T-helper 2 cell treated with Interferon-gamma antibody and Interleukin-4, amounts not matched to agents 5 μg/mL and 100 μg/mL, for 36 hours (primary cell): ENCODE measurements around the gene EDA.
A peak's percentile ranks its signal among the peaks of the same experiment; 100 is the strongest.
"Not testable (repeated sequence)": the region's sequence is repeated elsewhere in the genome, so short reads cannot be mapped to it uniquely, and the experiment has no call there.

ENCODE experiments used
- DNase-seq: peaks from one replicate; pipeline ENCODE4 v3.0.0; 2021; ENCODE audit warnings: low spot score
- H3K27ac Mint-ChIP-seq: one replicate; pipeline ENCODE4 v1.8.0; 2021; ENCODE audit warnings: mild to moderate bottlenecking, mixed read lengths
- H3K27me3 Mint-ChIP-seq: one replicate; pipeline ENCODE4 v1.8.0; 2021; ENCODE audit warnings: low read depth, mixed read lengths
- H3K36me3 Mint-ChIP-seq: one replicate; pipeline ENCODE4 v1.8.0; 2021; ENCODE audit warnings: low read depth, mixed read lengths
- H3K4me1 Mint-ChIP-seq: one replicate; pipeline ENCODE4 v1.8.0; 2021; ENCODE audit warnings: low read depth, mixed read lengths
- H3K4me3 Mint-ChIP-seq: one replicate; pipeline ENCODE4 v1.8.0; 2022; ENCODE audit warnings: mild to moderate bottlenecking, moderate library complexity, mixed read lengths
- H3K9me3 Mint-ChIP-seq: one replicate; pipeline ENCODE4 v1.8.0; 2021; ENCODE audit warnings: mixed read lengths

Gene EDA

DNA sequence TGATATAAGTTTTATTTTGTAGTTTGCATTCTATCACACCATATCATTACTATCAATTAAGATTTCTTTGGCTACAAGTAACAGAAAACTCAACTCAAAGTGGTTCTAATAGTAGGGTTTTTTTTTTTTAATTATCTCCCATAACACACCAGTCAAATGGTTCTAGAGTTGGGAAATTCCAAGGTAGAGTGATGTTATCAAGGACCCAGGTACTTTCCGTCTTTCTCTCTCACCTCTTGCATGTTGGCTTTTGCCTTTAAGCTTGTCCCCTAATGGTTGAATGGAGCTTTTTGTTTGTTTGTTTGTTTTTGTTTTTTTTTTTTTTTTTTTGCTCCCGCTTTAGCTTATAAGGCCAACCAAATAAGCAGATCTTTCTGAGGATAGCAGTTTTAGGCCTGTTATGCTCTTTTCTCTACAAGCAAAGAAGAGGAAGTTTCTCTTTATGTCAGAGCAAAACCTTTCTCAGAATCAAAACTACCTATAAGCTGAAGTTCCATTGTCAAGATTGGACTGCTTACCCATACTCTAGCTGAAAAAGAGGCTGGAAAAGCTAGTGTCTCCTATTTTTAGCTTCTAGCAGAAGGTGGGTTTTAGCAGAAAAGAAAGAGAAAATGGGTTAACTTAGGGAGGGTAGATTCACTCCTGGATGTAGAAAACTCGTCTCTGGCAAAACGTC lies 177.5 kb downstream of the EDA start:
- Mint-ChIP-seq H3K4me3 (no peak overlapping the region), H3K4me1 (no peaks in the 10 kb centered on the region), H3K9me3 (peaks cover 6% of the 10 kb centered on the region), H3K27me3 (no peaks in the 10 kb centered on the region), H3K36me3 (no peaks in the 10 kb centered on the region), H3K27ac (no peak overlapping the region)
- DNase-seq, result no peak

DNA sequence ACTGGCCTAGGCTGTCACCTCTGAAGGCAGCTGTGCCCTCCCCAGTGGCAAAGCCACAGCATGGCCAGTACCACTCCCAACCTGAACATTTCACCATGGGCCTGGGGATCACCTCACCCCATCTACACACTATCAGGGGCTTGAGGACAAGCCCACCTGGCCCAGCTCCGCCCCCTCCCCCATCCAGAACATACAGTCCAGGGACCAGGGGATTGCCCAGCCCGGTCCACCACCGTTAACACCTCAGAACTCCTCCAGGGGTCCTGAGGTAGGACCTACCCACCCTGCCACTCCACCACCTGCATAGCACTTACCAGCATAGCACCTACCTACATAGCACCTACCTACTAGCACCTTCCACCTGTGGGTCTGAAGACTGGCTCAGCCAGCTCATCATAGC lies 179.8 kb downstream of the EDA start:
- H3K27ac Mint-ChIP-seq, result no peak overlapping the region
- no peaks in the 10 kb centered on the region for H3K36me3 Mint-ChIP-seq
- no peak for DNase-seq
- no peak overlapping the region for H3K4me3 Mint-ChIP-seq
- peaks cover 6% of the 10 kb centered on the region for H3K9me3 Mint-ChIP-seq
- no peaks in the 10 kb centered on the region for H3K4me1 Mint-ChIP-seq
- H3K27me3 Mint-ChIP-seq, result no peaks in the 10 kb centered on the region

DNA sequence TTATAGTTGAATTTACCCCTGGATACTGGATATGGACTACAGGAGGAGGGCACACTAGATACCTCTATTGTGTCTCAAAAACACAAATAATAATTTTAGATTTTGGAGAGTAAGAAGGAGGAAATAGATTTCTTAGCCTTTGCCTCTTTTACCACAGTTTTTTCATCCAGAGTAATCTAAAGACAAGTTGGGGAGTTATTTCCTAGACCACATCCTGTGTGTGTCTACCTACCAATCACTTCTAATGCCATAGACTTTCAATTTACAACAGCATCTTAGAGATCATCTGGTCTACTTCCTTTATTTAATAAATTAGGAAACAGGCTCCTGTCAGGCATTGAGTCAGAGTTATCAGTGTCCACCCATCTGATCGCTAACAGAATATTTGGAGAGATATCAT lies 191.5 kb downstream of the EDA start:
- H3K4me3 Mint-ChIP-seq, result no peak overlapping the region
- DNase-seq, result no peak
- no peaks in the 10 kb centered on the region for H3K9me3 Mint-ChIP-seq
- H3K27me3 Mint-ChIP-seq, result no peaks in the 10 kb centered on the region
- no peak overlapping the region for H3K27ac Mint-ChIP-seq
- H3K4me1 Mint-ChIP-seq, result peaks cover 4% of the 10 kb centered on the region
- H3K36me3 Mint-ChIP-seq, result no peaks in the 10 kb centered on the region

DNA sequence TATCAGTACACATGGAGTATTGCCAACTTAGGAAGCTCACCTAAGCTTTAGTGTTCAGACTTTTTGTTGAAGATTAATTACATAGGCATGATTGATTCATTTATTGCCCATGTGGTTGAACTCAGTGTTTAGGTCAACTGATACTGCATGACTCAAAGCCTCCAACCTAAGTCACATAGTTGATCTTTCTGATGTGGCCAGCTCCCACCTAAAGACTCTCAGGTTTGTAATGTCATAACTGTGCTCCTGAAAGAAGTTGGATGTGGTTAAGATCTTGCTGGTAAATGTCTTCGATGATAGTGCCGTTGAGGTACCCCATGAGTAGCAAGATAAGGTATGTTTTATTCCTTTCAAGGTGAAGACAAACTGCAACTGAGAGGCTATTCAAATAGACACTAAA lies 192.5 kb downstream of the EDA start:
- DNase-seq, result peak; percentile 6
- no peak overlapping the region for H3K4me3 Mint-ChIP-seq

DNA sequence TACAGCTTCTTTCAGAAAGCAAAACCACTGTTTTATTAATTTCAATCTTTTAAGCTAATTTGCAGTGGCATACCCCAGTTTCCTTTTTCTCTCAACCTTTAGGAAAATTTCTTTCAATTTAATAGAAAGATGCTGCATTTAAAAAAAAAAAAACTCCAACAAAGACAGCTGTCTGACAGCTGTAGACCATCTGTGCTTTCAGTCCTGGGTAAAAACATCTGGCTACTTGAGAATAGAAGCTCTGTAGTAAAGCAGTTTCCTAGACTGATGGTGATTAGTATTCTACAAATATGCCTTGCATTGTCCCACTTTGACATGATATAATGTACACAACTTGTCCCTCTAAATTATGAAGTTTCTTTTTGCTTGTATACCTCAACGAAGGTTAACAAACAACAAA lies 197.8 kb downstream of the EDA start:
- H3K36me3 Mint-ChIP-seq, result no peaks in the 10 kb centered on the region
- H3K4me3 Mint-ChIP-seq, result no peak overlapping the region
- no peaks in the 10 kb centered on the region for H3K4me1 Mint-ChIP-seq
- no peak for DNase-seq
- H3K27me3 Mint-ChIP-seq, result no peaks in the 10 kb centered on the region
- H3K27ac Mint-ChIP-seq, result no peak overlapping the region
- H3K9me3 Mint-ChIP-seq, result peaks cover 6% of the 10 kb centered on the region

More for the DNA sequence above, 192.5 kb downstream of the EDA start:
- no peaks in the 10 kb centered on the region for H3K36me3 Mint-ChIP-seq
- no peaks in the 10 kb centered on the region for H3K9me3 Mint-ChIP-seq
- H3K27ac Mint-ChIP-seq, result no peak overlapping the region
- H3K4me1 Mint-ChIP-seq, result peaks cover 4% of the 10 kb centered on the region
- H3K27me3 Mint-ChIP-seq, result no peaks in the 10 kb centered on the region

DNA sequence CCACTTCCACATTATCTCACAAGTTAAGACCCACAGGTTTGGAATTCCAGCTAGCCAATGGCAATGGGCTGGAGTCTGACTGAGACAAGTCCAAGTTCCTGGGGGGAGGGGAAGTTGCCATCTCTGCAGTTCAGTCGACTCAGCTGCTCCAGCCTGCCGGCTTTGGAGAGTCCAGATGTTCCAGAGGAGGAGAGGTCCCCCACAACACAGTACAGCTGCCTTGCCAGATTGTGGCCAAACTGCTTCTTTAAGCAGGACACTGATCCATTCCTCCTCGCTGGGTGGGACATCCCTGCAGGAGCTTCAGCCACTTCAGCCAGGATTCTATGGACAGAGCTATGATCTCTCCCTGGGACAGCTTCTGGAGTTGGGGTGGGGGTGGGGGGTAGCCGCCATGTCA lies 199.2 kb downstream of the EDA start:
- Mint-ChIP-seq H3K36me3 (no peaks in the 10 kb centered on the region), H3K27me3 (no peaks in the 10 kb centered on the region), H3K9me3 (peaks cover 6% of the 10 kb centered on the region), H3K4me1 (no peaks in the 10 kb centered on the region), H3K27ac (no peak overlapping the region), H3K4me3 (no peak overlapping the region)
- DNase-seq, result no peak

DNA sequence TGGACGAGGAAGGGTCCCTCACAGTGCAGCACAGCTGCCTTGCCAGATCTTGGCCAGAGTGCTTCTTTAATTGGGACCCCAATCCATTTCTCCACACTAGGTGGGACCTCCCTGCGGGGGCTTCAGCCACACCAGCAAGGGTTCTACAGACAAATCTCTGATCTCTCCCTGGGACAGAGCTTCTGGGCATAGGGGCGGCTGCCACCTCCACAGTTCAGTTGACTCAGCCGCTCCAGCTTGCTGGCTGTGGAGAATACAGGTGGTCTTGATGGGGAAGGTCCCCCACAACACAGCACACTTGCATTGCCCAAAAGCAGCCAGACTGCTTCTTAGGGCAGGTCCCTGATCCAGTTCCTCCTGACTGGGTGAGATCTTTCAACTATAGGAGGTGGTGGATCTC lies 199.6 kb downstream of the EDA start:
- H3K9me3 Mint-ChIP-seq, result peaks cover 6% of the 10 kb centered on the region
- no peak overlapping the region for H3K27ac Mint-ChIP-seq
- no peaks in the 10 kb centered on the region for H3K27me3 Mint-ChIP-seq
- no peaks in the 10 kb centered on the region for H3K36me3 Mint-ChIP-seq
- DNase-seq, result no peak
- H3K4me1 Mint-ChIP-seq, result no peaks in the 10 kb centered on the region
- no peak overlapping the region for H3K4me3 Mint-ChIP-seq

DNA sequence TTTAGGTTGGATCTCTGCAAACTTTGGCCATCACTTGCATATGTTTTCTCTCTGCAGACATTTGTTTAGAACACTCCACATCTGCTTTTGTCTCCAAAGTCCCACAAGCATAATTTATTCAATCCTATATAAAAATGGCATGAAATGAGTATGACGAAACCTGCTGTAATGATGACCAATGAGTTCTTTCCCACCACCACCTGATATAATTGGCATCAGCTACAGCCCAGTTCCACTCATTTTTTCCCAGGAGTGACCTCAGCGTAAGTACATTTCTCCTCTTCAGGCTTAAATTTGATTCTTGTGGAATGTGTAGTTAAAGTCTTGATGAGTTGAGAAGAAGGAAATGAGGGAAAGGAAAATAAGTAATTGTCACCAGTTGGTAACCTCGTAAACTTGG lies 228.7 kb downstream of the EDA start:
- Mint-ChIP-seq H3K27me3 (no peaks in the 10 kb centered on the region), H3K36me3 (no peaks in the 10 kb centered on the region), H3K27ac (no peak overlapping the region), H3K4me1 (no peaks in the 10 kb centered on the region), H3K4me3 (no peak overlapping the region), H3K9me3 (no peaks in the 10 kb centered on the region)
- DNase-seq, result no peak

DNA sequence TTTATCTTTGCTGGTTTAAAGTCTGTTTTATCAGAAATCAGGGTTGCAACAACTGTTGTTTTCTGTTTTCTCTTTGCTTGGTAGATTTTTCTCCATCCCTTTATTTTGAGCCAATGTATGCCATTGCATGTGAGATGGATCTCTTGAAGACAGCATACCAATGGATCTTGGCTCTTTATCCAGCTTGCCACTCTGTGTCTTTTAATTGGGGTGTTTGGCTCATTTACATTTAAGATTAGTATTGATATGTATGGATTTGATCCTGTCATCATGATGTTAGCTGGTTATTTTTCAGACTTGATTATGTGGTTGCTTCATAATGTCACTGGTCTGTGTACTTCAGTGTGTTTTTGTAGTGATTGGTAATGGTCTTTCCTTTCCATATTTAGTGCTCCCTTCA lies 244.1 kb downstream of the EDA start:
- not testable (repeated sequence) for DNase-seq, H3K9me3 Mint-ChIP-seq, H3K4me3 Mint-ChIP-seq, H3K4me1 Mint-ChIP-seq, H3K27ac Mint-ChIP-seq, H3K27me3 Mint-ChIP-seq, H3K36me3 Mint-ChIP-seq

DNA sequence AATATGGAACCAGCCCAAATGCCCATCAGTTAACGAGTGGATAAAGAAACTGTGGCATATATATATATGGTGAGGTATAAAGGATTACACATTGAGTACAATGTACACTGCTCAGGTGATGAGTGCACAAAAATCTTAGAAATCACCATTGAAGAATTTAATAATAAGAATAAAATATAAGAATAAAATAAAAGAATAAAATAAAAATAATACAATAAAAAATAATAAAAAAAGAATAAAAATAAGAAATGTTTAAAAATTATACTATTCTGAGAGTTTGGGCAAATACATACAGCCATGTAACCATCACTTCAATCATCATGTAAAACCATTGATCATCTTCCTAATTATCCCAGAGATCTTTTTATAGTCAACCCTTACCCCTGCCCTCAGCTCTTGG lies 260.3 kb downstream of the EDA start:
- Mint-ChIP-seq H3K36me3 (no peaks in the 10 kb centered on the region), H3K27me3 (no peaks in the 10 kb centered on the region), H3K4me3 (no peak overlapping the region), H3K27ac (no peak overlapping the region), H3K9me3 (no peaks in the 10 kb centered on the region), H3K4me1 (no peaks in the 10 kb centered on the region)
- no peak for DNase-seq

DNA sequence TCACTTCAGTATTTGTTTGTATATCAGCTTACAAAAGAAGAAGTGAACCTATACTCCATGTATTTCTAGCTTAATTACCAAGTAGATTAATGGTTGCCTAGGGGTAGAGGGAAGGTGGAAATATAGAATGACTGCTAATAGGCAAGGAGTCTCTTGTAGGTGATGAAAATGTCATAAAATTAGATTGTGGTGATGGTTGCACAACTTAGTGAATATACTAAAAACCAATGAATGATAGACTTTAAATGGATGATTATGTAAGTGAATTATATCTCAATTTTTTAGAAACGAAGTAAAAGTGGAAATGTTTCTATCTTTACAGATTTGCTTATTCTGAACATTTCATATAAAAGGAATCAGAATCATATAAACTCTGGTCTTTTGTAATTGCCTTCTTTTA lies 268.3 kb downstream of the EDA start:
- no peak overlapping the region for H3K4me3 Mint-ChIP-seq
- peaks cover 8% of the 10 kb centered on the region for H3K9me3 Mint-ChIP-seq
- no peaks in the 10 kb centered on the region for H3K36me3 Mint-ChIP-seq
- no peak overlapping the region for H3K27ac Mint-ChIP-seq
- no peaks in the 10 kb centered on the region for H3K4me1 Mint-ChIP-seq
- DNase-seq, result no peak
- no peaks in the 10 kb centered on the region for H3K27me3 Mint-ChIP-seq

DNA sequence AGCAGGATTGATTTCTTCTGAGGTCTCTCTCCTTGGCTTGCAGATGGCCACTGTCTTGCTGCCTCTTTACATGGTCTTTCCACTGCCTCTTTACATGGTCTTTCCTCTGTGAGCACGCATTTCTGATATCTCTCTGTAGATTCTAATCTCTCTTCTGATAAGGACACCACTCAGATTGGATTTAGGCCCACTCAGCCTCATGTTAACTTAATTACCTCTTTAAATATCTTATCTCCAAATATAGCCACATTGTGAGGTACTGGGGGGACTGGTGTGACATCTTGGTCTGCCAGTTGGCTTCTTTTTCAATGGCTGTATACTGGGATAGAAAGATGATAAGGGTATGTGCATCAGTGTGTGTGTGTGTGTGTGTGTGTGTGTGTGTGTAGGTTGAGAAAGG lies 280.1 kb downstream of the EDA start:
- H3K9me3 Mint-ChIP-seq, result no peaks in the 10 kb centered on the region
- H3K27ac Mint-ChIP-seq, result no peak overlapping the region
- no peak for DNase-seq
- no peaks in the 10 kb centered on the region for H3K4me1 Mint-ChIP-seq
- H3K4me3 Mint-ChIP-seq, result no peak overlapping the region
- no peaks in the 10 kb centered on the region for H3K36me3 Mint-ChIP-seq
- no peaks in the 10 kb centered on the region for H3K27me3 Mint-ChIP-seq

DNA sequence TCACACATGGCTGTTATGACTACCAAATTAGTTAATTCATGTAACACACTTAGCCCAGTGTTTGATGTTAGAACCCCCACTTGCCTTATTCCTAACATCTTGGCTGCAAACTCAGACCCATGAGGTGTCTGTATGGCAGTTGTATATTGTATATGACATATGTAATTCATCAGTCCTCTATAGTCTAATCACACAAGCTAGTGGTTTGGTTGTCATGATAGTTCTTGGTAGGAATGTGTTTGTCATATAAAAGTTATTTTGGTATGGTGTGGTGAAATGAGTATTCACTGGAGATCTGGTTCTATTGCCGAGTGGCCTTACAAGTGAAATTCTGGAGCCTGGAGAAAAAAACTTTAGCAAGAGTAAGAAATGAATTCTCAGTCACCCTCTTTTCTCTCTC lies 284.6 kb downstream of the EDA start:
- Mint-ChIP-seq H3K27me3 (no peaks in the 10 kb centered on the region), H3K9me3 (no peaks in the 10 kb centered on the region), H3K4me1 (no peaks in the 10 kb centered on the region), H3K27ac (no peak overlapping the region), H3K36me3 (no peaks in the 10 kb centered on the region), H3K4me3 (no peak overlapping the region)
- DNase-seq, result no peak

DNA sequence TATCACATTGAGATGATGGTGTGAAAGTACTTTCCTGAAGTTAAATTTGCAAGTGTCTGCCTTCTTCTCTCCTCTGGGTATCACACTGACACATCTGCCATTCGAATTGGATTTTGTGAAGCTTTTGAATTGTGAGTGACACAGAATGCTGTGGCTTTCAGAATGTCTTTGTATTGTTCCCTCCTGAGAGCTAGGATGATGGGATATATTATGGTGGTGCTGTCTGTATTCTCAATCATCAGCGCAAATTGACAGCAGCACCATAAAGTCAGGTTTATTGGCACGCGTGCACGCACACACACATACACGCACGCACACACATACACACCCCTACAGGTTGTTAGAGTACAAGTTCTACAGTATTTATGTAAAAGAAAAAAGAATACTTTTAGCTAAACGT lies 290.5 kb downstream of the EDA start:
- no peak overlapping the region for H3K4me3 Mint-ChIP-seq
- H3K36me3 Mint-ChIP-seq, result no peaks in the 10 kb centered on the region
- H3K27ac Mint-ChIP-seq, result no peak overlapping the region
- H3K9me3 Mint-ChIP-seq, result no peaks in the 10 kb centered on the region
- no peaks in the 10 kb centered on the region for H3K27me3 Mint-ChIP-seq
- H3K4me1 Mint-ChIP-seq, result no peaks in the 10 kb centered on the region
- no peak for DNase-seq

DNA sequence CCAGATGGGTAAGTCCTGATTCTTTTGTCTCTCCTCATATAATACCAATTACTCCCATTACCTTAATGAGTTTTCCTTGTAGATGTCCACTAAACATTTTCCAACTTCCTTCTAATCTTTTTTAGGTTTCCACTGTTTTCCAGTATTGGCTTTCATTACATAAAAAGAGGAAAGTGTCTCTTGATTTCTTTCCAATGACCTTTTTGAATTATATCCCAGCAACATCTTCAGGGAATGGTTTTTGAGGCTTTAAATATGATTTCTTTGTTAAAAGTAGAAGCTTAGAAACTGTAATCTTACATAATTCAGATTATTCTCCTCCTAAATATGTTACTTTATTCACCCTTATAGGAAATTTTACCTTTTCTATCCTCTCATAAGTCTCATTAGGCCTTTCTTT lies 298.9 kb downstream of the EDA start:
- no peaks in the 10 kb centered on the region for H3K4me1 Mint-ChIP-seq
- H3K27me3 Mint-ChIP-seq, result no peaks in the 10 kb centered on the region
- H3K27ac Mint-ChIP-seq, result no peak overlapping the region
- no peak for DNase-seq
- no peak overlapping the region for H3K4me3 Mint-ChIP-seq
- H3K36me3 Mint-ChIP-seq, result no peaks in the 10 kb centered on the region
- H3K9me3 Mint-ChIP-seq, result no peaks in the 10 kb centered on the region
